CD4-positive, alpha-beta T cell treated with Interleukin-12 subunit alpha and Interleukin-12 subunit beta, for 1 hour (primary cell): ENCODE data around the gene EPHA1.

Source experiments
- DNase-seq: peaks from one replicate; pipeline ENCODE4 v3.0.0-alpha.2; 2020

The EPHA1 gene

DNA sequence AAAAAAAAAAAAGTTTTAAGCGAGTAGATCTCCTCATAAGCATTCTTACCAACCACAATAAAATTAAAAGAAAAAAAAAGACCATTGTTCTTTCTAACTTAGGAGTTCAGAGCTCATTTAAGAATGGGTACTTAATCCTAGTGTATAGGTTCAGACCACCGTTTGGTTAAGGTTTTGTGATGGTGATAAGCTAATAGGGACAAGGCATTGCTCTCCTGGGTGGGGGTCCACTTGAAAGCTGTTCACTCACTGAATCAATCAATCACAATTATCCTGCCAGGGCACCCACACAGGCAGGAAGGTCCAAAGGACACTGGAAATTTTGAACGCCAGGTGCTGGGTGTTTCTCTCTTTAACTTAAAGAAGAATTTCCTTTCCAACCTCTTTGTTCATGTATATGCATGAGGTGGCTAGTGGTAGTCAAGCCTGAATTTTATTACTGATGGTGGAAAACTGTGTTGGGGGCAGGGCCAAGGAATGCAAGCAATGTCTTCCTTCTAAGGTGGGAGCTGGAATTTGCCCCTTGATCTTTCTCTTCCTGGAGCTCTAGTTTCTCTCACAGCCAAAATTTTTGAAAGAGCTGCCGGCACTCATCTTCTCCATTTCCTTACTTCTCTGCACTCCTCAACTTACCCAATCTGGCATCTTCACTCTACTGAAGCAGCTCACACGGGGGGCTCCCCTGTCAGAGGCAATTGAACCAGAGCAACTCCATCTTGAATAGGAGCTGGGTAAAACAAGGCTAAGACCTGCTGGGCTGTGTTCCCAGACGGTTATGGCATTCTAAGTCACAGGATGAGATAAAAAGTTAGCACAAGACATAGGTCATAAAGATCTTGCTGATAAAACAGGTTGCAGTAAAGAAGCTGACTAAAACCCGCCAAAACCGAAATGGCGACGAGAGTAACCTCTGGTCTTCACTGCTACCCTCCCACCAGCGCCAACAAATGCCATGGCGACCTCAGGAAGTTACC lies 38.7 kb downstream of the EPHA1 start:
- no peak for DNase-seq

DNA sequence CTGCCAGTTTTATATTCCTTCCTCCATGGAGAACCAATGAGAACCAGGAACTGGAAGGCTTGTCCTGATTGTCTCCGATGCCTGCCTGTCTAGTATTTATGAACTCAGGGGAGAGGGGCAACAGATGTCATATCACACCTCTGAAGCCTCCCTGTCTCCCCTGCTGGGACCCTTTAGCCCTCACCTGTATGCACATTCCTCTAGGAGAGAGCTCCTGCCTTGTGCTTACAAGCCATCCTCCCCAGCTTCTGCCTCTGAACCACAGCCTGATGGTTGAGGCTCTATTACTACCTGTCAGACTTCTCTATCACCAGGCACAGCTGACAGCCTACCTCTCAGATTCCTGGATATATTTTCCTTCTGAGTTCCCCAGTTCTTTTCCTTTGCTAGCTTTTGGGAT lies 40.3 kb downstream of the EPHA1 start:
- DNase-seq: no peak

DNA sequence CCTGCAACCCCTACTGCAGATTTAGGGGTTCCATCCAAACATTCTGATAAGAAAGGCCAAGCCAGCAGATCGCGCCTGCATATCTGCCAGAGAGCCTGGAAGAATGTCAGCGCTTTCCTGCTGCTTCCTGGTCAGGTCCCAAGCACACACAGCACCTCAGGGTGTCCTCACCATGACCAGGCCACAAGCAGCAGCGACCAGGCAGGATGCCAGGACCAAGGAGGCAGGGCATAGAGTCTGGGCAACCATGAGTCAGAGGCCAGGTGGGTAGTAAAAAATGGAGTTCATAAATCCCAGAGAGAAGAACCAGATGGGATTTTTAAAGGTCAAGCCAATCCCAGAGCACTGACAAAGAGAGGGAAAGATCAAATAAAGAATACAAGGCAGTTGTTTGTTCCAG lies 40.7 kb downstream of the EPHA1 start:
- DNase-seq: no peak

DNA sequence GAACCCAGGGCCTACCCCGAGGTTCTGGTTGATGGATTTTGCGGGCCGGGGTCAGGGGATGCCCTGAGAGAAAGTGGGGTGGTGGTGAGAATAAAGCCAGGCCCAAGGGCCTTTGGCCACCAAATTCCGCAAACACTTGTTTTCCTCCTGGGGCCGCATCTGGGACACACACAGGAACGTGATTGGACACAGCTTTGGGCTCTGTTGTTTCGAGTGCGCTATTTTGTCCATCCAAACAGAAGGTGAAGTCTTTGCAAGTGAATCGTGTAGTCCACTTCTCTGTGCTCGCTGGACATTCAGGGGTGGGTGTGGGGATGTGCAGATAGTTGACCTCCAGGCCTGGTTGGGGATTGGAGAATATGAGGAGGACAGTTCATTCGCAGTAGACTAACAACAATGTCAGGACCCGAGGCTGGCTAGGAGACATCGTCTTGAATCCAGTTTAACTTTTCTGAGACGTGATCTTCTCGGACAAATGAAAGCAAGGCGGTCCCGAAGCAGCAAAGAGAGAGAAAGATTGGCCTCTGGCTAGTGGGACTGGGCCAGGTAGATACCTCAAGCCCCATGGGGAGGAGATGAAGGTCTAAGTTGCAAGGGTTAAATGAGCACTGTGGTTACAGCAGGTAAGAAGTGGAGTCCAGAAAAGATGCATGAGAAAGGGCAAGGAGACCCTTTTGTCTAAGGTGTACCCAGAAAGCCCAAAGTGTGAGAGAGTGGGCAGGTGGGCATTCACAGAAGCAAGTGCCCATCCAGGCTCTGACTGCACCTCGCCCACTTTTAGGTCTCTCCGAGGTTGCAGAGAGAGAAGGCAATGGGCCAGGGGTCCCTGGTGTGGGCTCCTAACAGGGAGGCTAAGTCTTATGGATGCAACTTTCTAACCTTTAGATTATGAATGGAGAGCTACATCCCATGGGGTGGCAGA lies 45.4 kb downstream of the EPHA1 start:
- no peak for DNase-seq

DNA sequence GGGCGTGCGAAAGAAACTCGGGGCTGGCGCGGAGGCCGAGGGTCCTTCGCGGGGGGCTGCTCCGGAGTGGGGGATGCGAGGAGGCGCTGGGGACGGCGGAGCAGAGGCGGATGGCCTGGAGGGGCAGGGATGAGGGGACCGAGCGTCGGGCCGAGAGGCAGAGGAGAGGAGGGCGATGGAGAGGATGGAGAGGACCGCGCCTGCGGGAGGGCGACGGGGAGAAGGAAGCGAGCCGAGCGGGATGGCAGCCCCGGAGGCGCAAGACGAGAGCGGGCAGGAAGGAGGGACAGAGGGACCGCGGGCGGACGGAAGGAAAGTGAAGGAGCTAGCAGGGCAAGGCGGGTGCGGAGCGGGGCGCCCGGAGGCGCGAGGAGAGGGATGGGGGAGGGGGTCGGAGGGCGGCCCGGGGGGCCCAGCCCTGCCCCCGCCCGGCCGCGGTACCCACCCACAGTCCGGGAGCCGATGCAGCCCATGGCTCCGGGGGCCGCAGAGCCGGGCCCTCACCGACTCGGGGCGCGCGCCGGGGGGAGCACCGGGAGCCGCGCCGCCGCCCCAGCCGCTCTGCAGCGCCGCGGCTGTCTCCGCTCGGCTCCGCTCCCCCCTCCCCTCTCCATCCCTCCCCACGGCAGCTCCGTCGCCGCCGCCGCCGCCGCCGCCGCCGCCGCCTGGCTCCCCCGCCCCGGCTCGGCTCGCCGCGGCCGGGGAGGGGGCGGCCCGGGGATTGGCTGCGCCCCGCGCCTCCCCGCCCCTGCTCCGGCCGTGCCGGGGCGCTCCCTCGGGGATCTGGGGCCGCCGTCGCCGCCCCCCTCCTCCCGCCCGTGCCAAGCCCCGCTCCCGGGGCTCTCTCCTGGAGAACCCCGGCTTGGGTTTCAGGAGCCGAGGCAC lies 46.3 kb downstream of the EPHA1 start, which contains the start of gene FAM131B:
TSS of gene FAM131B (minus strand) at position 583 of the 885 bp plus-strand sequence. CDS start at position 473, 110 bp downstream.
- DNase-seq: peak; percentile 53

DNA sequence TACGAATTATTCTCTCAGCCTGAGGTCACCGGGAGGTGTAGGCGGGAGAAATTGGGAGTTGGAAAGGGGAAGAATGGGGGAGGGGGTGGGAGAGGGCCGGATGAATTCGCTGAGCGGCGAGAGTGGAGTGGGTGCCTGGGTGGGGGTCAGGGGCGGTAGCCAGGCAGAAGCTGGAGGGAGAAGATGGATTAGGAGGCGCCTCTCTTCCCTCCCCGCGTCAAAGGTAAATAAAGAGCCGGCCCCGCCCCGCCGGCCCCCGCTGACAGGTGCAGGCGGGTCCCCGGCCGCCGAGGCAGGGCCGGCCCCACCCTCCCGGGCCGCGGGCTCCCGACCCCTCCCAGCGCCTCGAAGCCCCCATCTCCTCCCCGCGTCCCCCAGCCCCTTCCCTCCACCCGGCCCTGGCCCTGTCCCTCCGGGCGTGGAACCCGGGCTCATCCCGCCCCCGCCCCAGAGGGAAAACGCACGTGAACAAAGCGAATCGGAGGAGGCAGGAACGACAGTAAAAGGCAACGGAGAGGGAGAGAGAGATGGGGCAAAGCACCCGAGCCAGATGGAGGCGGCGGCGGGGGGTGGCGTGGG lies 47.0 kb downstream of the EPHA1 start:
- no peak for DNase-seq

DNA sequence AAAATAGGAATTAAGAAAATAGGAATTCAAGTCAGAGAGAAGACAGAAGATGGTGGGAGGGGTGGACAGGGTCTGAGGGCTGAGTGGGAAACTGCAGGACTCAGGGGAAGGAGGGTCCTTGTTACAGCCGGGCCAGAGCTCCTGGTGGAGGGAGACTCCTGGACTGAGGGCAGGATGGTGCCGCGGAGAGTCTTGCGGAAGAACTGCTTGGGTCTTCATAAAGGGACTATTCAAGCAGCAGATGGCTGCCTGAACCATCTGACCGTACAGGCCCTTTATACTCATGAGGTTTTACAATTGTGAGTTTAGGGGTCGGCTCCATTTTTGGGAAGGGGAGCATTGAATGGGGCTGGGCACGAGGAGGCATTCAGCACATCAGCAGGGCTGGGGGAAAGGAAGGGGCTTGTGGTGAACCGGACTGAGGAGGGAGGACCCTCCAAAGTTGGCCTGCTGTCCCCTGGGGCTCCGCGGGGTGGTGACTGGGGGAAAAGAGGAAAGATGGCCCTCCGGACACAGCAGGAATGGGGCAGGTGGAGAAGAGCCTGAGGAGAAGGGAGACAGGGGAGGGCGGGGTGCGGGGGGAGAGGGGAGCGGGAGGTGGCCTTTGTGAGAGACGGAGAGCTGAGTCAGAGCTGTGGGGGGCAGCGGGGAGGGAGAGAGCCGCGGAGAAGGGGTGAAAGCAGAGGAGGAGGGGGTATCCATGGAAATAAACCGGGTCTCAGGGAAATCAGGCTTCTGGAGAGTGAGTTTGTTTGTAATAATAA lies 47.7 kb downstream of the EPHA1 start:
- no peak for DNase-seq

DNA sequence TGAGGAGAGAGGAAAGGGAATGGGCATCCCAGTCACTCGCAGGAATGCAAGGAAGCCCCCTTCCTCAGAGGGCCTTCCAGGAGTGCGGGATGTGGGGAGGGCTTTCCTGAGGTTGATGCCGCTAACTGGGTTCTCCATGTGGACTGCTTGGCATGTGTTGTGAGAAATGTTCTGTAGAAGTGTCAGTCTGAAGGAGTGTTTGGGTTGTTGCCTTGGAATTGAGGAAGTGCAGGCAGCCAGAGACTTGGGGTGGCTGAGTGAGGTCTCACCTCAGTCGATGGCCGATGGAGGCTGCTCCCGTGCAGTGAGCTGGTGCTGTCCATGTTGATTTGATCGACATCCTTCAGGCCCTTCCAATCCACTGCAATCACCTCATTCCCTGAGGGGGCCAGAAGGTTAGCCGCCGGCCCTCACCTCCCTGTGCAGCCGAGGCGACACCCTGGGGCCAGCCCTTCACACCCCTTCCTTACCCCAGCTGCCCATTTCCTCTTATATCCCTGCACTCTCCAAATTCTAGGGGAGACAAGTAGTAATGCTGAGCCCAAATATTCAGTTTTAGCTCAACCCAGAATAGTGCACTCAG lies 48.8 kb downstream of the EPHA1 start:
- DNase-seq: no peak

DNA sequence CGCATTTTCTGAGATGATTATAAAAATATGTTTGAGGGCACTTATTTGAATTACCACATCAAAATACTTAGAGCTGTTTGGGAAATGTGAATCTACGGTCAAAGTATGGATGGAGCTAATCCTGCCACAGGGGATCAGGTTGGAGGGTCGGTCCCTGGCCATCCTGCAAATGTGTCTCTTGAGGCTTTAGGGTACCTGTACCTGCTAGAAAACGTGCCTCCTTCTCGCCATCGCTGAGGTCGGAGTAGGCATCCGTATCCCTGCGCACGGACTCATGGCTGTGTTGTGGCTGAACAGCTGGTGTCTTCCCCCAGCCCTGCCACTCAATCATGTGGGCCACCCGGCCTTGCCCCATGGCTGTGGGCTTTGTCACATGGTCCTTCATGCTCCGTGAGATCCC lies 50.0 kb downstream of the EPHA1 start:
- no peak for DNase-seq

DNA sequence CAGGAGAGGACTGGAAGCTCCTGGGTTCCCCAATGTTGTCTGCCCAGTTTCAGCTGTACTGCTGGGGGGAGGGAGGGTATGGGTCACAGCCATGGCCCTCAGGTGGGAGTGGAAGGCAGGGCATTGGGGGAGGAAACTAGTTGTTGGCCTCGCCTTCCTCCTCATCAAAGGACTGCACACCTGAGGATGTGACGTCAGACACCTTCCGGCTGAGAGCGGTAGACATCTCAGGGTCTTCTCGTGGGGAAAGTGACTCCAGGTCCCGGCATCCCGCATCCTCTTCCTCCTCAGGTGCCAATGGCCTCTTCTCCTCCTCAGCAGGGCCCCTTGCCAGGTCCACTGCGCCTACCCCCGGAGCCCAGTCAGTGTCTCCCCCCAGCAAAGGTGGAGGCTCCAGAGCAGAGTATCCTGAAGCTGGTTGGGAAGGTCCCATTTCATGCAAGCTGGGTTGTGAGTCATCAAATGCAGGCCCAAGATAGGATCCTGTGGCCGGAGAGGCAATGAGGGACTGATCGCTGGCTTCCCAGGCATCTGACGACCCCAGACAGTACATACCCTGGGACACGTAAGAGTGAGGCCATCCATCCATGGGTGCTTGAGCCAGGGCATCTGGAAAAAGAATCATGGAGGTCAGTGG lies 52.1 kb downstream of the EPHA1 start:
- no peak for DNase-seq

DNA sequence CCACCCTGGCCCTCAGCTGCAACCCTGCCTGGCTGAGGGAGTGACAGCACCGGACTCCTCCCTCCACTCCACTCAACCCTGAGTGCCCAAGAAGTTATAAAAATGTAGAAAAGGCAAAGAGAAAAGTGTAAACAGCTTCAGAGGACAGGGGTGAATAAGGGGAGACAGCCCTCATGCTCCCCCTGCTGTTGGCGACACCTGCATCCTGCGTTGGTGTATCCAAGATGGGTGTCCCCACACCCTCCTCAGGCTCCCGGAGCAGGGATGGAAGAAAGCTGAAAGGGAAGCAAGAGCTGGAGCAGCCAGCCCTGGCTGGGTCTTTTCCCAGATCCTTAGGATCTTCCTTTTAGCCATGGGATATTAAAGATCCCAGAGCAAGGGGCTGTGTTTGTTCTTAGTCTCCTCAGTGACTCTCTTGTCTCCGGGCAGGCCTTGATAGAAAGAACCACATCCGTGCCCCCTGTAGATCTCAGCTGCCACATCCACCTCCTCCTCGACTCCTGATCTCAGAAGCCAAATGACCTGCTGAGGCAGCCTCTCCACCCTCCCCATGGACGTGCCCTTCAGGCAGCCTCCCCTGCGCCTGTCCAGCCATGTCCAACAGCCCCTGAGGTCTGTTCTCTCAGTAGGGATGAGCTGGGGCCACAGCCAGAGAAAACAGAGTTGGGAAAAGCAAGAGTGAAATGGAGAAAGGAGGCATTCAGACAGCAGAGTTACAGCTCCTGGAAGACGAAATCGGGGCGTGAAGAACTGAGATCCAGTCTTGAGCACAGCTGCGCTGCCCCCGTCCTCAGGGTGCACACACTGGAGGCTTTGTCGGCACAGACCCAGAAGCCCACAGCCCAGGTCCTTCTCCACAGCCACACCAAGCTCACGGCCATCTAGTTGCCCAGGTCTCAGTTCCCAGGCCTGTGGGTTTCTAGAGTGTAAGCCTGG lies 52.9 kb downstream of the EPHA1 start:
- DNase-seq: no peak

DNA sequence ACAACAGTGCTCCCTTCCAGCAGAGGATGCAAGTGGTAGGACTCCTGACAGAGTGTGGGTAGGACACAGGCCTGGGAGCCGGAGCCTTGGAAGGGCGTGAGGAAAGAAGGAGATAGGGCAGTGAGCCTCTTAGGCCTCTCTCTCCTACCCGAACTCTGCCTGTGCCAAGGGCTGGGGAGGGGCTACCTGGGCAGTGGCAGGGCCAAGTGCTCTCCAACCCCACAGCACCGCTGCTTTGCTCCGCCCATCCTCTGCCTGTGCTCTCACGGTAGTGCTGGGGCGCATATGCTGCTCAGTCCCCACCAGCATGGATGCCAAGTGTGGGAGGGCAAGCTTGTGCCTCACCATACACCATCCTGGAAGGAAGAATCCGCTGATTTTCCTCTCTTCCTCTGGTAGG lies 53.7 kb downstream of the EPHA1 start:
- no peak for DNase-seq

DNA sequence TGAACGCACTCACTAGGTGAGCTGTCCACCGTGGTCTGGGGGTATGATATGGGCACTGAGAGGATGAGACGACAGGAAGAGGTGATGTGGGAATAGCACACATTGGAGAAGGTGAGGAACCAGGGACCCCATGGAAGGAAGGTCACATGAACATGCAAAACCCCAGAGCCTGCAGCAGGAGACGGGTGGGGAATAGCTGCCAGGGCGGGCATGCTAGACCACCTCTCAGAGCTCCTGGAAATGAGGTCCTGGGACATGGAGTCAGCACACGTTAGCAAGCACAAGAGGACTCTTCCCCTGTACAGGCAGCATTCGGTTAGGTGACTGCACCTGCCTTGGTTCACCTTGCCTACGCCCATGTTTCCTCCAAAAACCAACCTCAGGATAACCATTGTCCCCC lies 54.3 kb downstream of the EPHA1 start:
- no peak for DNase-seq

DNA sequence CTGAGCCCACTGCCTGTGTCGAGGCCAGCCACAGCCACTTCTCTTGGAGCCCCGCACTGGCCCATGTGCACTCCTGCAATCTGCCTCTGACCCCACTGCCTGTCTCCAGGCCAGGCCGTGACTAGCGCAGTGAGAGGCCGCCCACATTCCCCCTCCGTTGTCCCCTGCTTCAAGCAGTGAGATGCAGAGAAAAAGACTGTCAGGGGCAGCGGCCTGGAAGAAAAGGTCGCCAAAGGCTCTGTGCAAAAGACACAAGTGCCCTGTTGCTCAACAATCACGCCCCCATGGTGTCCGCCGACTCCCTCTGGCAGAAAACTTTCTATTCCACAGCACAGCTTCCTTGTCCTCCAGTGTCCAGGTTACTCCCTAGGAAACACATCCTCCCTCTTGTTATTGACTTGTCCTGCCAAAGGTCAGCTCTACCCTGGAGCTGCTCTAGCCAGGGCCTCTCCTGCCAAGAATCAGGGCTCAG lies 56.1 kb downstream of the EPHA1 start:
- DNase-seq: no peak

DNA sequence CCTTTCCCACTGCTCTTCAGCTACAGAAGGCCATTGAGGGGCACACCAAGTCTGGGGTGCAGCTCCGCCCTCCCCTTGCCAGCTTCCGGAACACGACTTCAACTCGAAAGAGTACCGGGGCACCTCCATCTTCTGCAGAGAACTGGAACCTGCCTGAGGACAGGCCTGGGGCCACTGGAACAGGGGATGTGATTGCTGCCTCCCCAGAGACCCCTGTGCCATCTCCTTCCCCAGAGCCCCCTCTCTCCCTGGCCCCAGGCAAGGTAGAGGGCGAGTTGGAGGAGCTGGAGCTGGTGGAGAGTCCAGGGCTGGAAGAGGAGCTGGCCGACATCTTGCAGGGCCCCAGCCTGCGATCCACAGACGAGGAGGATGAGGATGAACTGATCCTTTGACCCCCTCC lies 57.1 kb downstream of the EPHA1 start:
- DNase-seq: no peak

DNA sequence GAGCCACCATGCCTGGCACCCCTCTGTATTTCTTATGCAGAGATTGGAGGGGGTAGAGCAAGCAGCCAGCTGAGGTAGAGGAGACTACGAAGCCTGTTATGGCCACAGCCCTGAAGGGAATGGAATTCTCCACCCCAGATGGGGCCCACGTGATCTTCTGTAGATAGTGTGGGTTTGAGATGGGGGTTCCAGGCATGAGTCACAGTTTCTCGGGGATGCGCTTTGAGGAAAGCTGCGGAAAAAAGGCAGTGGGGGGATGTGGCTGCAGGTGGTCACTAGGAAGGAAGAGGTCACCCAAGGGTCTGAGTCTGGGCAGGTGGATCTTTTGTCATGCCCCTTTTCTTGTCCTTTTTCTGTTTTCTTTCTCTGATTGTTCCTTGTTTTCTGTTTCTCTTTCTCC lies 57.6 kb downstream of the EPHA1 start:
- no peak for DNase-seq

DNA sequence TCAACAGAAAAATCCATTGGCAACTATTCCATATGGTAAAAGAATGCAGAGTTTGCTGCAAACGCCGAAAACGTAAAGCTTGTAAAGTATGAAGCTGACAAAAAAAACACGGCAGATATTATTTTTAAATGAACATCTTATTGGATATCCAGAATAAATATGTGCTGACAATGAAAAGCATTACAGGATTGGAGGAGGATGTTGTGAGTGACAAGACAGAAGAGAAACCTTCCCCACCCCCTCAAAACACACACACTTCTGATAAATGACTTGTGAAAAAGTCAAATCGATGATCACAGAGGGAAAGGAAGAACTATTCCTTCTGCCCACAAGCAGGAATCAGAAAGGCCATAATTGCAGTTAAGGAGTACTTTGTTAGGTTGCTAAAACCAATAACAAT lies 60.7 kb downstream of the EPHA1 start:
- DNase-seq: no peak

DNA sequence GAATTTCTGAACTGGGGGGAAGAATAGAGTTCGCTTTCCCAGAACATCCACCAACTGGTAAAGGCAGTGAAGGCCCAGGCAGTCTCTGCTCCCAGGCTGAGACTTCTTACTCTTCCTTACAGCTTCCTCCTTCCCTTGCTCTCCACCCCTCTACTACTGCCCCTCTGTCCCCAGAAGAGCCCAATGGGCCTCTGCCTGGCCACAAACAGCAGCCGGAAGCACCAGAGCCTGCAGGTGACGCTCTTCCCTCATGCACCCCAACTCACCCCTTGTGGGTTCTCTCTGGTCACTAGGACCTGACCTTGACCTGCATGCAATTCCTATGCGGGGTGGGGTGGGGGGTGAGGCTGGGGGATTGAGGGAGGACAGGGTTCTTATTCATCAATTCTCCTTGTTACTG lies 62.6 kb downstream of the EPHA1 start:
- DNase-seq: no peak

DNA sequence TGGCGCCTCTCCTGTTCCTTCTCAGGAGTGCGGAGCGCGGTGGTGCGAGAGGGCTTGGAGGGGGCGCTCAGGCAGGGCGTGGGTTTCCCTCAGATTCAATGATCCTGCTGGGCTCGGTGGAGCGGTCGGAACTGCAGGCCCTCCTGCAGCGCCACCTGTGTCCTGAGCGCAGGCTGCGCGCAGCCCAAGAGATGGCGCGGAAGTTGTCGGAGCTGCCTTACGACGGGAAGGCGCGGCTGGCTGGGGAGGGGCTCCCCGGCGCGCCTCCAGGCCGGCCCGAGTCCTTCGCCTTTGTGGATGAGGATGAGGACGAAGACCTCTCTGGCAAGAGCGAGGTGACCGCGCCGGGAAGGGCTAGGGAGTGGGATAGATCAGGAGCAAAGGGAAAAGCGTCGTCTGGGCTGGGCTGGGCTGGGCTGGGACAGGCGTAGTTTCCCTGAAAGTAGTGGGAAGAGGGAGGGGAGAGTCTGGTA lies 63.2 kb downstream of the EPHA1 start:
- DNase-seq: peak; percentile 72
